ENCODE results near the gene CAMTA1. TPM values are rescaled to one million over a fixed set of nuclear protein-coding genes. Genes with fewer than 3 reads are reported as not detected.

The CAMTA1 gene
- total RNA-seq, 1 donor from 2014 or later = 109 TPM

DNA sequence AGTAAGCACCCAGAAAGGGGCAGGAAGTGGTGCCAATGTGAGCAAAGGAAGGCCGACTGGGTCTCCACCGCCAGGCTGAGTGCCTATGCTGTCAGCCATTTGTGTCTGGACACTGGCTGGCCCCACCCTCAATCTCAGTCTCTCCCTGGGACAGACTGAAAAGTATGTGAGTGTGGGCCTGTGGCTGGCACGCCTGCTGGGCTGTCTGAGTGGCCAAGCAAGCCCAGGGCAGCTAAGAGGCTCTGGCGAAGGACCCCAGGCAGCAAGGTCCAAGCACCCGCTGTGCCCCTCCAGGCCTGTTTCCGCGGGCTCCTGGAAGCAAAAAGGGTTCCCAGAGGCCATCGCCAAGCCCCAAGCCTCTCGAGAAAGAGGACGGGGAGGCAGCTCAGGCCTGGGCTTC, 892.6 kb downstream of the CAMTA1 start:
- H3K9me3 Mint-ChIP-seq = no peaks in the 10 kb centered on the region
- no peak for DNase-seq (ENCODE audit: low read depth, low spot score)
- no peak overlapping the region for H3K4me3 Mint-ChIP-seq
- H3K4me1 Mint-ChIP-seq = peaks cover 3% of the 10 kb centered on the region
- no peak overlapping the region for H3K27ac Mint-ChIP-seq (ENCODE audit: unreplicated experiment)
- H3K36me3 Mint-ChIP-seq (ENCODE audit: low read depth) = no peaks in the 10 kb centered on the region
- TF ChIP-seq, protein P1, sequence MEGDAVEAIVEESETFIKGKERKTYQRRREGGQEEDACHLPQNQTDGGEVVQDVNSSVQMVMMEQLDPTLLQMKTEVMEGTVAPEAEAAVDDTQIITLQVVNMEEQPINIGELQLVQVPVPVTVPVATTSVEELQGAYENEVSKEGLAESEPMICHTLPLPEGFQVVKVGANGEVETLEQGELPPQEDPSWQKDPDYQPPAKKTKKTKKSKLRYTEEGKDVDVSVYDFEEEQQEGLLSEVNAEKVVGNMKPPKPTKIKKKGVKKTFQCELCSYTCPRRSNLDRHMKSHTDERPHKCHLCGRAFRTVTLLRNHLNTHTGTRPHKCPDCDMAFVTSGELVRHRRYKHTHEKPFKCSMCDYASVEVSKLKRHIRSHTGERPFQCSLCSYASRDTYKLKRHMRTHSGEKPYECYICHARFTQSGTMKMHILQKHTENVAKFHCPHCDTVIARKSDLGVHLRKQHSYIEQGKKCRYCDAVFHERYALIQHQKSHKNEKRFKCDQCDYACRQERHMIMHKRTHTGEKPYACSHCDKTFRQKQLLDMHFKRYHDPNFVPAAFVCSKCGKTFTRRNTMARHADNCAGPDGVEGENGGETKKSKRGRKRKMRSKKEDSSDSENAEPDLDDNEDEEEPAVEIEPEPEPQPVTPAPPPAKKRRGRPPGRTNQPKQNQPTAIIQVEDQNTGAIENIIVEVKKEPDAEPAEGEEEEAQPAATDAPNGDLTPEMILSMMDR (conservative IDR thresholded peaks at IDR 0.05) = no peak
- H3K27me3 Mint-ChIP-seq (ENCODE audit: low read depth) = peaks cover 4% of the 10 kb centered on the region

GRCh38 chr1:7678491-7679158, 893.4 kb downstream of the CAMTA1 start:
- Mint-ChIP-seq H3K9me3 (no peaks in the 10 kb centered on the region), H3K4me3 (peak overlapping the region; percentile 66)

DNA sequence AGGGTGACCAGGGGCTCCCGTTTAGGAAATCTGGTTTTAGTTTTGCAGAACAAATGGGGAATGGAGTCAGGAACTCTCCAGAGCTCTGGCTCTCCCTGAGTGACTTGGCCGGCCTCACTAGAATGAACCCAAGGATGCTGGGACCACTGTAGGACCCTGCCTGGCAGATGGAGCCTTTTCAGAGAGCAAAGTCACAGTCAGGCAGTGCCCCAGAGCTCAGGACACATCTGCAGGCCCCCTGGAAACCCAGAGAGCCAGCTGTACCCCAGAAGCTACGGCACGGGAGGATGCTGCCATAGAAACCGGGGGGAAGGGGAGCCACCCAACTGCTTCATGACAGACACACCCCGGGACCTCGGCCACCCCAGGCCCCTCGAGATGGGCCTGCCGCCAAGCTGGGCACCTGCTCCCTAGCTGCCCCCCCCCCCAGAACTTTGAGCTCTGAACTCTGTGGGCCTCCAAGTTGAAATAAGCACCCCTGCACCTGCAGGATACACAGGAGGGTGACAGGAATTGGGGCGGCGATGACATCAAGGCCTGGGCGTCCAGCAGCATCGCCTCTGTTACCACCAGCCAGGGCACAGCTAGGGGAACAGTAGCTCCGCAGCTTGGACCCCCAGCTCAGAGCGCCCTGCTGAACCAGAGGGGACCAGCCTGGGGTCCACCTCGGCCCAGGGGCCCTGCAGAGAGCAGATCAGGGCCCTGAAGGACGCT, 894.1 kb downstream of the CAMTA1 start:
- TF ChIP-seq, protein P1 (conservative IDR thresholded peaks at IDR 0.05) = no peak
- no peaks in the 10 kb centered on the region for H3K27me3 Mint-ChIP-seq (ENCODE audit: low read depth)
- no peak for DNase-seq (ENCODE audit: low read depth, low spot score)
- no peaks in the 10 kb centered on the region for H3K36me3 Mint-ChIP-seq (ENCODE audit: low read depth)
- H3K27ac Mint-ChIP-seq (ENCODE audit: unreplicated experiment) = peak overlapping the region; percentile 67
- peak overlapping the region; percentile 86 for H3K4me3 Mint-ChIP-seq
- peaks cover 3% of the 10 kb centered on the region for H3K4me1 Mint-ChIP-seq
- H3K9me3 Mint-ChIP-seq = no peaks in the 10 kb centered on the region

More at GRCh38 chr1:7678491-7679158, 893.4 kb downstream of the CAMTA1 start:
- no peak overlapping the region for H3K27ac Mint-ChIP-seq (ENCODE audit: unreplicated experiment)
- H3K27me3 Mint-ChIP-seq (ENCODE audit: low read depth) = peaks cover 4% of the 10 kb centered on the region
- TF ChIP-seq, protein P1 (conservative IDR thresholded peaks at IDR 0.05) = no peak
- no peaks in the 10 kb centered on the region for H3K36me3 Mint-ChIP-seq (ENCODE audit: low read depth)
- no peak for DNase-seq (ENCODE audit: low read depth, low spot score)
- peaks cover 3% of the 10 kb centered on the region for H3K4me1 Mint-ChIP-seq

GRCh38 chr1:7679873-7680206, 894.6 kb downstream of the CAMTA1 start:
- H3K4me1 Mint-ChIP-seq = peaks cover 3% of the 10 kb centered on the region
- H3K27me3 Mint-ChIP-seq (ENCODE audit: low read depth) = no peaks in the 10 kb centered on the region
- H3K4me3 Mint-ChIP-seq = peak overlapping the region; percentile 86
- TF ChIP-seq, protein P1 (conservative IDR thresholded peaks at IDR 0.05) = no peak
- no peaks in the 10 kb centered on the region for H3K36me3 Mint-ChIP-seq (ENCODE audit: low read depth)
- H3K9me3 Mint-ChIP-seq = no peaks in the 10 kb centered on the region
- H3K27ac Mint-ChIP-seq (ENCODE audit: unreplicated experiment) = peak overlapping the region; percentile 67
- DNase-seq (ENCODE audit: low read depth, low spot score) = no peak

GRCh38 chr1:7680207-7680954, 895.1 kb downstream of the CAMTA1 start:
- TF ChIP-seq, protein P1 (conservative IDR thresholded peaks at IDR 0.05) = no peak
- peak; percentile 56 for DNase-seq (ENCODE audit: low read depth, low spot score)
- no peaks in the 10 kb centered on the region for H3K36me3 Mint-ChIP-seq (ENCODE audit: low read depth)
- peak overlapping the region; percentile 86 for H3K4me3 Mint-ChIP-seq
- H3K27me3 Mint-ChIP-seq (ENCODE audit: low read depth) = no peaks in the 10 kb centered on the region
- peak overlapping the region; percentile 97 for H3K27ac Mint-ChIP-seq (ENCODE audit: unreplicated experiment)
- H3K9me3 Mint-ChIP-seq = no peaks in the 10 kb centered on the region
- peaks cover 3% of the 10 kb centered on the region for H3K4me1 Mint-ChIP-seq

Measured in neural crest cell (in vitro differentiated cells).